Stimulated activated CD8-positive, alpha-beta memory T cell treated with anti-CD3 and anti-CD28 coated beads, Interleukin-4, amount 100 ng/mL, for 24 hours (primary cell): Measurements from ENCODE around the gene RSPH1.

Source experiments
- DNase-seq: peaks from one replicate; pipeline ENCODE4 v3.0.0-alpha.2; 2020; ENCODE audit warnings: low read depth

Gene RSPH1

GRCh38 chr21:42426876-42427480 lies 69.0 kb downstream of the RSPH1 start:
- DNase-seq: no peak

- DNase-seq: no peak
Measured at GRCh38 chr21:42426424-42426823, 69.6 kb downstream of the RSPH1 start.

GRCh38 chr21:42425591-42425990 lies 70.4 kb downstream of the RSPH1 start:
- no peak for DNase-seq

GRCh38 chr21:42424914-42425541 lies 71.0 kb downstream of the RSPH1 start:
- DNase-seq: peak; percentile 57

- DNase-seq: no peak
Measured at GRCh38 chr21:42423685-42424084, 72.3 kb downstream of the RSPH1 start.

- DNase-seq: no peak
Measured at GRCh38 chr21:42423197-42423675, 72.8 kb downstream of the RSPH1 start.
